Activated naive CD4-positive, alpha-beta T cell treated with Interleukin-2 at 50 U/mL for 16 hours (primary cell): ENCODE data around the gene GPC2.
"Not testable (repeated sequence)": the region's sequence is repeated elsewhere in the genome, so short reads cannot be mapped to it uniquely, and the experiment has no call there.

ENCODE experiments used
- DNase-seq: peaks from one replicate; pipeline ENCODE4 v3.0.0-alpha.2; 2020

GPC2 gene

GRCh38 chr7:100198266-100198665 lies 21.1 kb upstream of the GPC2 start:
- no peak for DNase-seq

GRCh38 chr7:100195901-100196322 lies 18.7 kb upstream of the GPC2 start:
- DNase-seq: not testable (repeated sequence)

GRCh38 chr7:100195222-100195621 lies 18.0 kb upstream of the GPC2 start:
- DNase-seq: no peak

- no peak for DNase-seq
Observed at GRCh38 chr7:100192969-100193368, 15.8 kb upstream of the GPC2 start.

GRCh38 chr7:100192281-100192862 lies 15.2 kb upstream of the GPC2 start:
- DNase-seq: not testable (repeated sequence)

- DNase-seq: no peak
Observed at GRCh38 chr7:100191775-100192174, 14.6 kb upstream of the GPC2 start.

GRCh38 chr7:100190048-100190711 lies 13.0 kb upstream of the GPC2 start:
- no peak for DNase-seq

GRCh38 chr7:100189061-100189460 lies 11.9 kb upstream of the GPC2 start:
- DNase-seq: no peak

GRCh38 chr7:100185726-100186125 lies 8.5 kb upstream of the GPC2 start:
- DNase-seq: no peak

GRCh38 chr7:100183090-100183489 lies 5.9 kb upstream of the GPC2 start:
- not testable (repeated sequence) for DNase-seq

- not testable (repeated sequence) for DNase-seq
Observed at GRCh38 chr7:100182616-100183015, 5.4 kb upstream of the GPC2 start.

GRCh38 chr7:100180084-100180483 lies 2.9 kb upstream of the GPC2 start:
- DNase-seq: not testable (repeated sequence)

GRCh38 chr7:100176096-100177044 lies 811 bp downstream of the GPC2 start:
- DNase-seq: no peak

- DNase-seq: no peak
Observed at GRCh38 chr7:100175296-100175935, 1.8 kb downstream of the GPC2 start.

- no peak for DNase-seq
Observed at GRCh38 chr7:100174582-100174981, 2.6 kb downstream of the GPC2 start.

- no peak for DNase-seq
Observed at GRCh38 chr7:100173806-100174495, 3.2 kb downstream of the GPC2 start.

- DNase-seq: no peak
Observed at GRCh38 chr7:100171840-100172239, 5.3 kb downstream of the GPC2 start.

GRCh38 chr7:100171087-100171681 lies 6.0 kb downstream of the GPC2 start:
- peak; percentile 30 for DNase-seq

GRCh38 chr7:100170101-100170897 lies 6.9 kb downstream of the GPC2 start:
- no peak for DNase-seq

- no peak for DNase-seq
Observed at GRCh38 chr7:100169147-100169850, 7.9 kb downstream of the GPC2 start.

GRCh38 chr7:100167912-100168323 lies 9.3 kb downstream of the GPC2 start:
- no peak for DNase-seq
